Measurements from ENCODE around the gene KCTD11. TPM values are rescaled to one million over a fixed set of nuclear protein-coding genes. Genes with fewer than 3 reads are reported as not detected.

The KCTD11 gene
- total and polyA plus RNA-seq, 2 experiments from 2014 or later, result 2.2 to 7.7 TPM

DNA sequence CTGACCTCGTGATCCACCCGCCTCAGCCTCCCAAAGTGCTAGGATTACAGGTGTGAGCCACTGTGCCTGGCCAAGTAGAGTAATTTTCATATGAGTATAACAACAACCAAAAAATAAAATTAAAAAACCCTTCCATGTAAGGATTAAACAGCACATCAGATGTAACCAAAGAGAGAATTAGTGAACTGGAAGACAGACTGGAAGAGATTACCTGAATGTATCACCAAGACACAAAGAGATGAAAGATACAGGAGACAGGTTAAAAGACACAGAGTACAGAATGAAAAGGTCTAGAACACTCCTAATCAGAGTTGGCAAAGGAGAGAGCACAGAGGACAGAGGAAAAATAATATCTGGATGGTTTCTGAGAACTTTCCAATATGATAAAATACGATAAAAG lies 27.2 kb downstream of the KCTD11 start:
- H3F3A ChIP-seq (replicated peaks; ENCODE audit: low read depth), result peaks cover 20% of the 10 kb centered on the region; the same call in 1 of the 2 replicates
- TF ChIP-seq, protein P1, sequence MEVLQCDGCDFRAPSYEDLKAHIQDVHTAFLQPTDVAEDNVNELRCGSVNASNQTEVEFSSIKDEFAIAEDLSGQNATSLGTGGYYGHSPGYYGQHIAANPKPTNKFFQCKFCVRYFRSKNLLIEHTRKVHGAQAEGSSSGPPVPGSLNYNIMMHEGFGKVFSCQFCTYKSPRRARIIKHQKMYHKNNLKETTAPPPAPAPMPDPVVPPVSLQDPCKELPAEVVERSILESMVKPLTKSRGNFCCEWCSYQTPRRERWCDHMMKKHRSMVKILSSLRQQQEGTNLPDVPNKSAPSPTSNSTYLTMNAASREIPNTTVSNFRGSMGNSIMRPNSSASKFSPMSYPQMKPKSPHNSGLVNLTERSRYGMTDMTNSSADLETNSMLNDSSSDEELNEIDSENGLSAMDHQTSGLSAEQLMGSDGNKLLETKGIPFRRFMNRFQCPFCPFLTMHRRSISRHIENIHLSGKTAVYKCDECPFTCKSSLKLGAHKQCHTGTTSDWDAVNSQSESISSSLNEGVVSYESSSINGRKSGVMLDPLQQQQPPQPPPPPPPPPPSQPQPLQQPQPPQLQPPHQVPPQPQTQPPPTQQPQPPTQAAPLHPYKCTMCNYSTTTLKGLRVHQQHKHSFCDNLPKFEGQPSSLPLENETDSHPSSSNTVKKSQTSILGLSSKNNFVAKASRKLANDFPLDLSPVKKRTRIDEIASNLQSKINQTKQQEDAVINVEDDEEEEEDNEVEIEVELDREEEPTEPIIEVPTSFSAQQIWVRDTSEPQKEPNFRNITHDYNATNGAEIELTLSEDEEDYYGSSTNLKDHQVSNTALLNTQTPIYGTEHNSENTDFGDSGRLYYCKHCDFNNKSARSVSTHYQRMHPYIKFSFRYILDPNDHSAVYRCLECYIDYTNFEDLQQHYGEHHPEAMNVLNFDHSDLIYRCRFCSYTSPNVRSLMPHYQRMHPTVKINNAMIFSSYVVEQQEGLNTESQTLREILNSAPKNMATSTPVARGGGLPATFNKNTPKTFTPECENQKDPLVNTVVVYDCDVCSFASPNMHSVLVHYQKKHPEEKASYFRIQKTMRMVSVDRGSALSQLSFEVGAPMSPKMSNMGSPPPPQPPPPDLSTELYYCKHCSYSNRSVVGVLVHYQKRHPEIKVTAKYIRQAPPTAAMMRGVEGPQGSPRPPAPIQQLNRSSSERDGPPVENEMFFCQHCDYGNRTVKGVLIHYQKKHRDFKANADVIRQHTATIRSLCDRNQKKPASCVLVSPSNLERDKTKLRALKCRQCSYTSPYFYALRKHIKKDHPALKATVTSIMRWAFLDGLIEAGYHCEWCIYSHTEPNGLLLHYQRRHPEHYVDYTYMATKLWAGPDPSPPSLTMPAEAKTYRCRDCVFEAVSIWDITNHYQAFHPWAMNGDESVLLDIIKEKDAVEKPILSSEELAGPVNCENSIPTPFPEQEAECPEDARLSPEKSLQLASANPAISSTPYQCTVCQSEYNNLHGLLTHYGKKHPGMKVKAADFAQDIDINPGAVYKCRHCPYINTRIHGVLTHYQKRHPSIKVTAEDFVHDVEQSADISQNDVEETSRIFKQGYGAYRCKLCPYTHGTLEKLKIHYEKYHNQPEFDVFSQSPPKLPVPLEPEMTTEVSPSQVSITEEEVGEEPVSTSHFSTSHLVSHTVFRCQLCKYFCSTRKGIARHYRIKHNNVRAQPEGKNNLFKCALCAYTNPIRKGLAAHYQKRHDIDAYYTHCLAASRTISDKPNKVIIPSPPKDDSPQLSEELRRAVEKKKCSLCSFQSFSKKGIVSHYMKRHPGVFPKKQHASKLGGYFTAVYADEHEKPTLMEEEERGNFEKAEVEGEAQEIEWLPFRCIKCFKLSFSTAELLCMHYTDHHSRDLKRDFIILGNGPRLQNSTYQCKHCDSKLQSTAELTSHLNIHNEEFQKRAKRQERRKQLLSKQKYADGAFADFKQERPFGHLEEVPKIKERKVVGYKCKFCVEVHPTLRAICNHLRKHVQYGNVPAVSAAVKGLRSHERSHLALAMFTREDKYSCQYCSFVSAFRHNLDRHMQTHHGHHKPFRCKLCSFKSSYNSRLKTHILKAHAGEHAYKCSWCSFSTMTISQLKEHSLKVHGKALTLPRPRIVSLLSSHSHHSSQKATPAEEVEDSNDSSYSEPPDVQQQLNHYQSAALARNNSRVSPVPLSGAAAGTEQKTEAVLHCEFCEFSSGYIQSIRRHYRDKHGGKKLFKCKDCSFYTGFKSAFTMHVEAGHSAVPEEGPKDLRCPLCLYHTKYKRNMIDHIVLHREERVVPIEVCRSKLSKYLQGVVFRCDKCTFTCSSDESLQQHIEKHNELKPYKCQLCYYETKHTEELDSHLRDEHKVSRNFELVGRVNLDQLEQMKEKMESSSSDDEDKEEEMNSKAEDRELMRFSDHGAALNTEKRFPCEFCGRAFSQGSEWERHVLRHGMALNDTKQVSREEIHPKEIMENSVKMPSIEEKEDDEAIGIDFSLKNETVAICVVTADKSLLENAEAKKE (CRISPR knock-in tag; IDR thresholded peaks at IDR 0.05), result no peak
- TF ChIP-seq, protein P2, sequence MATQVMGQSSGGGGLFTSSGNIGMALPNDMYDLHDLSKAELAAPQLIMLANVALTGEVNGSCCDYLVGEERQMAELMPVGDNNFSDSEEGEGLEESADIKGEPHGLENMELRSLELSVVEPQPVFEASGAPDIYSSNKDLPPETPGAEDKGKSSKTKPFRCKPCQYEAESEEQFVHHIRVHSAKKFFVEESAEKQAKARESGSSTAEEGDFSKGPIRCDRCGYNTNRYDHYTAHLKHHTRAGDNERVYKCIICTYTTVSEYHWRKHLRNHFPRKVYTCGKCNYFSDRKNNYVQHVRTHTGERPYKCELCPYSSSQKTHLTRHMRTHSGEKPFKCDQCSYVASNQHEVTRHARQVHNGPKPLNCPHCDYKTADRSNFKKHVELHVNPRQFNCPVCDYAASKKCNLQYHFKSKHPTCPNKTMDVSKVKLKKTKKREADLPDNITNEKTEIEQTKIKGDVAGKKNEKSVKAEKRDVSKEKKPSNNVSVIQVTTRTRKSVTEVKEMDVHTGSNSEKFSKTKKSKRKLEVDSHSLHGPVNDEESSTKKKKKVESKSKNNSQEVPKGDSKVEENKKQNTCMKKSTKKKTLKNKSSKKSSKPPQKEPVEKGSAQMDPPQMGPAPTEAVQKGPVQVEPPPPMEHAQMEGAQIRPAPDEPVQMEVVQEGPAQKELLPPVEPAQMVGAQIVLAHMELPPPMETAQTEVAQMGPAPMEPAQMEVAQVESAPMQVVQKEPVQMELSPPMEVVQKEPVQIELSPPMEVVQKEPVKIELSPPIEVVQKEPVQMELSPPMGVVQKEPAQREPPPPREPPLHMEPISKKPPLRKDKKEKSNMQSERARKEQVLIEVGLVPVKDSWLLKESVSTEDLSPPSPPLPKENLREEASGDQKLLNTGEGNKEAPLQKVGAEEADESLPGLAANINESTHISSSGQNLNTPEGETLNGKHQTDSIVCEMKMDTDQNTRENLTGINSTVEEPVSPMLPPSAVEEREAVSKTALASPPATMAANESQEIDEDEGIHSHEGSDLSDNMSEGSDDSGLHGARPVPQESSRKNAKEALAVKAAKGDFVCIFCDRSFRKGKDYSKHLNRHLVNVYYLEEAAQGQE (IDR thresholded peaks at IDR 0.05; ENCODE audit: unreplicated experiment), result no peak
- H3K4me3 Mint-ChIP-seq, result no peak overlapping the region; the same call in 2 of the 3 replicates
- peaks cover 12% of the 10 kb centered on the region; the same call in 1 of the 2 replicates for H3K4me1 ChIP-seq (ENCODE audit: insufficient read depth)
- H3K27me3 Mint-ChIP-seq (ENCODE audit: insufficient read depth, low read depth, poor library complexity), result peaks cover 35% of the 10 kb centered on the region
- no peak overlapping the region for H3K4me2 ChIP-seq
- no peaks in the 10 kb centered on the region for H4K20me1 ChIP-seq (replicated peaks; ENCODE audit: insufficient read depth)
- H3K27me3 ChIP-seq (ENCODE audit: insufficient read depth), result peaks cover 42% of the 10 kb centered on the region
- no peak overlapping the region for H3K4me3 ChIP-seq
- H3K36me3 Mint-ChIP-seq (ENCODE audit: low read depth), result peaks cover 5% of the 10 kb centered on the region; the same call in 2 of the 3 replicates
- DNase-seq (ENCODE audit: low spot score), result no peak
- H2AFZ ChIP-seq, result no peak overlapping the region
- no peaks in the 10 kb centered on the region for H3K9me2 ChIP-seq (ENCODE audit: insufficient read depth)
- no peaks in the 10 kb centered on the region; the same call in 1 of the 2 replicates for H3K36me3 ChIP-seq (ENCODE audit: insufficient read depth)
- H3K4me1 Mint-ChIP-seq, result peaks cover 17% of the 10 kb centered on the region
- ATAC-seq, result no peak
- no peaks in the 10 kb centered on the region for H3K79me2 ChIP-seq (replicated peaks; ENCODE audit: insufficient read depth)
- peaks cover 13% of the 10 kb centered on the region for H3K9me3 Mint-ChIP-seq
- no peak overlapping the region for H3K27ac Mint-ChIP-seq
- no peak overlapping the region for H3K27ac ChIP-seq (ENCODE audit: low read depth)
